GM21447 (cell line): ENCODE data around the gene ACHE.

Source experiments
- ATAC-seq: cut with Tn5 transposase; IDR thresholded peaks from one replicate; pipeline ENCODE4 v1.9.1; 2021; ENCODE audit not compliant: unreplicated experiment

The ACHE gene

GRCh38 chr7:100896732-100897608, 1.3 kb upstream of the ACHE start:
- no peak for ATAC-seq

- ATAC-seq, result no peak
Measured at GRCh38 chr7:100895956-100896731, 456 bp upstream of the ACHE start.

- no peak for ATAC-seq
Measured at GRCh38 chr7:100894860-100895700, 608 bp downstream of the ACHE start.

GRCh38 chr7:100893910-100894721, 1.6 kb downstream of the ACHE start:
- ATAC-seq, result no peak

- no peak for ATAC-seq
Measured at GRCh38 chr7:100893318-100893895, 2.3 kb downstream of the ACHE start.

GRCh38 chr7:100892364-100893317, 3.0 kb downstream of the ACHE start:
- no peak for ATAC-seq

GRCh38 chr7:100891568-100892247, 4.0 kb downstream of the ACHE start:
- no peak for ATAC-seq

GRCh38 chr7:100890653-100891567, 4.8 kb downstream of the ACHE start:
- no peak for ATAC-seq

- peak; percentile 25 for ATAC-seq
Measured at GRCh38 chr7:100888988-100889750, 6.5 kb downstream of the ACHE start, which contains the start of gene UFSP1. Gene UFSP1 (minus strand): TSS chr7:100889715. CDS start chr7:100889271, 444 bp downstream.

GRCh38 chr7:100888291-100888987, 7.2 kb downstream of the ACHE start:
- no peak for ATAC-seq

GRCh38 chr7:100887516-100888290, 8.0 kb downstream of the ACHE start:
- ATAC-seq, result peak; percentile 42

GRCh38 chr7:100886936-100887515, 8.7 kb downstream of the ACHE start:
- ATAC-seq, result no peak

- ATAC-seq, result no peak
Measured at GRCh38 chr7:100886142-100886935, 9.3 kb downstream of the ACHE start.
